ENCODE measurements around the gene COMT.

The COMT gene

GRCh38 chr22:19941365-19942082, at the start of gene COMT, which contains the start of gene TXNRD2:
Gene COMT, plus strand, starts transcription at chr22:19941772. Its CDS starts 20,755 bp downstream, at chr22:19962527.
Gene TXNRD2, minus strand, starts transcription at chr22:19941818. Its CDS starts 15 bp downstream, at chr22:19941803.
- no peak for TF ChIP-seq GATA2 (IDR thresholded peaks at IDR 0.05; ENCODE audit: low read depth, low read length)
- no peak for TF ChIP-seq GATA3 (IDR thresholded peaks at IDR 0.05; ENCODE audit: low read depth, low read length)

DNA sequence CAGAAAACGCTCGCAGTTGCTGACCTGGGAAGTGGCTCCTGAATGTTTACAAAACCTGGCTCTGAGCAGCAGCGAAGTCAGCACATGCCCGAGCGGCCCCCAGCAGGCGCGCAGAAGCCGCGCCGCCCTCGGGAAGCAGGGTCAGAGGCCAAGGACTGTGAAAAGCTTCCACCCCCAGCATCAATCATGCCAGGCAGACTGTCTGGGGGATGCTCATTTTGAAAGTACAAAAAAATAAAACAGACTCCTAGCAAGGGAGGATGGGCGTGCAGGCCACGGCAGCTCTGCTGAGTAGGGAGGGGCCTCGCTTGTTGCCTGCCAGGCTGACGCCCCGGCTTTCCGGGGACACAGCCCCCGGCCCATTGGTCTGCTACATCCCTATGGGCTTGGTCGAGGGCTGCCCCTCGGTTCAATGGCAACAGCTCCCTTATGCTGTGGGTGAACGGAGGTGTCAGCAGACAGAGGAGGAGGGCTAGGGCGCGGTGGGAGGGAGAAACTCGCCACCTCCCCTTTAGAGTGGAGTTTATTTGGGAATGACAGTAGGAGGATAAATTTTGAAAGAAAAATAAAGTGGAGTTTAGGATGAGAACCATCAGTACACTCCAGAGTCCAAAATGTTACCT, 49.2 kb upstream of the COMT start:
- TF ChIP-seq GATA2 (IDR thresholded peaks at IDR 0.05; ENCODE audit: low read depth, low read length), result no peak
- no peak for TF ChIP-seq GATA3 (IDR thresholded peaks at IDR 0.05; ENCODE audit: low read depth, low read length)

GRCh38 chr22:19892925-19893324, 48.6 kb upstream of the COMT start:
- TF ChIP-seq GATA3 (IDR thresholded peaks at IDR 0.05; ENCODE audit: low read depth, low read length) (no peak), GATA2 (IDR thresholded peaks at IDR 0.05; ENCODE audit: low read depth, low read length) (no peak)

GRCh38 chr22:19893363-19893762, 48.2 kb upstream of the COMT start:
- no peak for TF ChIP-seq GATA2 (IDR thresholded peaks at IDR 0.05; ENCODE audit: low read depth, low read length)
- TF ChIP-seq GATA3 (IDR thresholded peaks at IDR 0.05; ENCODE audit: low read depth, low read length), result no peak

DNA sequence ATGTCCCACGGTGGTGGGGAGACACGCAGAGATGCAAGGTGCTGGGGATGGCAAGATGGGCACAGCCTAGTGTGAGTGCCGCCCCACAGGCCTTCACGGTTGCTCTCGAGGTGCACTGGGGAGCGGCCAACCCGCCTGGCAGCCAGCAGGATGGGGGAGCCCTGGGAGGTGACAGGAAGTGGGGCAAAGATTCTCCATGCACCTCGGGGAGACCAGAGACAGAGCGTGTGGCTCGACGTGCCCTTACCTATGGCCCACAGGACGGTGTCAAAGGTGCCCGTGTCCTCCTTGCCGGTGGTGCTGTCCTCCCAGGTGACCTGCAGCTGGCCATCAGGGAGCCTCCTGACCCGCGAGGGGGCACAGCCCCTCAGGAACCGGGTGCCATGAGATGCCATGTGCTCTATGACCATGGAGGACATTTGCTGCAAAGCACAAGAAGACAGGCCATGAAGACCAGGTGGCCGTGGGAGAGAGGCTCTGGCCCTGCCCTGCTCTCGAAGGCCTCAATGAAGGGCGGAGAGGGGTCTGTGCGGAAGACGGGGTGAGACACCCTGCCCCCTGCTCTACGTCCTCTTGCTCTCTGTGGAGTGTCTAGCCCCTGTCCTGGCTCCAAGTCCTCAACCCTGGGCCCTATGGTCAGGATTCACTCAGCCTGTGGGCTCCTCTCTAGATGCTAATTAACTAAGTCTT, 46.3 kb upstream of the COMT start:
- TF ChIP-seq GATA2 (IDR thresholded peaks at IDR 0.05; ENCODE audit: low read depth, low read length), result no peak
- TF ChIP-seq GATA3 (IDR thresholded peaks at IDR 0.05; ENCODE audit: low read depth, low read length), result no peak

DNA sequence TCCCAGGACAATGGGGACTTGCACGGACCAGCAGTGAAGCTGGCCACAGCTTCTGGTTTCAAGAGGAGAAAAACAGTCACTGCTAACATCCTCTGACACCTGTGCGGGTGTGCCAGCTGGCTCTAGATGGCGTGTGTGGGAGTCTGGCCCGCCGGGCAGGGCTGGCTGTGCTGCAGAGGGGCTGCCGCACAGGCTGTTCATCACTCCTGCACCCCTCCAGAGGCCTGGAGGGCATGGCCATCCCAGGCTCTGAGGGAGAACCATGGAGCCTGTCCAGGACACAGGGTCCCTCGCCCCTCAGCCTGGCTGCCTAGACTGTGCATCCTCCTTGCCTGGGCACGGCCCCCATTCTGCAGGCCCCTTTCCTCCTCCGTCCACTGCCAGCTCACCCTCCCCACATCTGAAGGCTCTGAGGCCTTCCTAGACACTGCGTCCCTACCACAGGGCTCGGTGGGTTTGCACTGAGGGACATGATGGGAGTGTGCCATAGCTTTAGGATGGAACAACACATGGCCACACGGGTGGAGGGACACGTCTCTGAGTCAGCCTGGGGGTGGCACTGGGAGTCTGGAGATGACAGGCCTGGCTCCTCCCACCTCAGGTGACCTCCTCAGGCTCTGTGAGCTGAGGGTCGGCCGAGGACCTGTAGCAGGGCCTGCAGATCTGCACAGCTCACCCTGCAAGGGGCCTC, 44.8 kb upstream of the COMT start:
- TF ChIP-seq GATA2 (IDR thresholded peaks at IDR 0.05; ENCODE audit: low read depth, low read length) (no peak), GATA3 (IDR thresholded peaks at IDR 0.05; ENCODE audit: low read depth, low read length) (no peak)

- TF ChIP-seq GATA2 (IDR thresholded peaks at IDR 0.05; ENCODE audit: low read depth, low read length) (no peak), GATA3 (IDR thresholded peaks at IDR 0.05; ENCODE audit: low read depth, low read length) (no peak)
These were observed 43.8 kb upstream of the COMT start for GRCh38 chr22:19897726-19898125.

DNA sequence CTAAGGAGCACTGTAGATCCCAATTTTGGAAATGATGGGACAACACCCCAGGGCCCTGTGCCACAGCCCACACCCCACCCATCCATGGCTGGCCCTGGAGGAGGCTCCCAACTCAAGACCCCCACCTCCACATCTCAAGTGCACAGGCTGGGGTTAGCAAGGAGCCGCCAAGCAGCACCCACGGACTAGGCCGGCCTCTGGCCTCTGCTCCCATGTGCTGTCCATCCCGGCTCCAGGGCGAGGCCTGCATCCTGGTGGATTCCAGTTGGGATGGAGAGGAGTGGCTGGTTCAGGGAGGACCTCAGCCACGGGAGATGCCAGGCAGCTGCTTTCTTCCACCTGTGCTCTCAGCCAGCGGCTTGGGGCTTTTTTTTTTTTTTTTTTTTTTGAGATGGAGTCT, 43.4 kb upstream of the COMT start:
- TF ChIP-seq GATA3 (IDR thresholded peaks at IDR 0.05; ENCODE audit: low read depth, low read length) (no peak), GATA2 (IDR thresholded peaks at IDR 0.05; ENCODE audit: low read depth, low read length) (no peak)

- TF ChIP-seq GATA3 (IDR thresholded peaks at IDR 0.05; ENCODE audit: low read depth, low read length) (no peak), GATA2 (IDR thresholded peaks at IDR 0.05; ENCODE audit: low read depth, low read length) (no peak)
These were observed 42.6 kb upstream of the COMT start for GRCh38 chr22:19898831-19899567.

DNA sequence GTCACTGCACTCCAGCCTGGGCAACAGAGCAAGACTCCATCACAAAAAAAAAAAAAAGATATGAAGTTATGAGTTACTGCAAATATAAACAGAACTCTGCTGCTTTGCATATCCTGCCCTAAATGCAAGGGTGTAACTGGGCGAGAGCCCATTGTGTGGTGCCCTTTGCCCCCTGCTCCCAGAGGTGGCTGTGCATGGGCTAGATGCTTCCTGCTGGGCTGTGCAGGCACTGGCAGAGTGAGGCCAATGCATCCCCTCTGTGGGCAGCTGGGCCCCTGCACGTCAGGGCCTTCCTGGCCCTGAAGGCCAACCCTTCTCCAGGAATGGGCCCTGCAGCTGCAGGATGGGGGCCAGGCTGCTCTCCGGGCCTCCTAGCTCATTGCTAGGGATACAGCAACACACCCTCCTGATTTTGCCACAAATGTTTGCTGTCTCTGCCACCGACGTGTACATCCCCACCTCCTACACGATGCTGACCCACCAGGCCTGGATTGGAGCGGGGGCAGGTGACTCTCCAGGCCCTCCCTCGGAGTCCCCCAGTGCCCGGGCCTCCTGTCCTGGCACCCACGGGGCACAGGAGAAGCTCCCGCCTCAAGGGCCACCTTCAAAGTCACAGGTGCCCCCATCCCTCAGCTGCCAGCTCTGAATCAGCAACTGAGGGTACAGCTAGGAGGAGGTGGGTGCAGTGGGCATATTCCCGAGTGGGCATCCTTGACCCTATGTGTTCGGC, 40.7 kb upstream of the COMT start:
- TF ChIP-seq GATA2 (IDR thresholded peaks at IDR 0.05; ENCODE audit: low read depth, low read length), result no peak
- no peak for TF ChIP-seq GATA3 (IDR thresholded peaks at IDR 0.05; ENCODE audit: low read depth, low read length)

GRCh38 chr22:19901577-19902244, 39.9 kb upstream of the COMT start:
- TF ChIP-seq GATA3 (IDR thresholded peaks at IDR 0.05; ENCODE audit: low read depth, low read length), result no peak

DNA sequence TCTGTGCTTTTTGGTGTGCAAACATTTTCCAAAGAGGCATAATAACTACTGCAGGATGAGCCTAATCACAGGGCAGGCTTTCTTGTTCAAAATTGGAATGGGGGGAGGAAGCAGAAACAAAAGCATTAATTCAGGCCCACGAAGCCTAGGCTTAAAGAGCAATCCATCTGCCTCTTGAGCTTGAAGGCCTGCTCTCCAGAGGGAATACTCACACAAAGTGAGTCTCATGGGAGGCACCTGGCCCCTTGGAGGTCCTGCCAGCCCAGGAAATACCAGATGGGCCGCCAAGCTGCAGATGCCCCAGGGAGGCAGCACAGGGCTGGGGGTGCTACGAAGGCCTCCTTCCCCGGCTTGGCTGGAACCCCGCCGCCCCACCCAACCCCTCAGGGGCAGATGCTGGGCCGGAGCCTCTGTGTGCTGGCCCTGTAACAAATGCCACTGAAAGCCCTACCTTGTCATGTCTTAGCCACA, 39.3 kb upstream of the COMT start:
- TF ChIP-seq GATA2 (IDR thresholded peaks at IDR 0.05; ENCODE audit: low read depth, low read length) (no peak), GATA3 (IDR thresholded peaks at IDR 0.05; ENCODE audit: low read depth, low read length) (no peak)
